ENCODE data around the gene MGAT3. TPM values are rescaled to one million over a fixed set of nuclear protein-coding genes. Genes with fewer than 3 reads are reported as not detected.

Gene MGAT3
- total and polyA plus RNA-seq, 2 of the 13 experiments (the other 11 are each of a cell fraction or from before 2014, with no cell fraction given) = 0.11 to 0.15 TPM

- BruUV-seq (replicated peaks) = no TSS peak
- H3K4me2 ChIP-seq (ENCODE audit: low read depth, low read length) = no peak overlapping the region
- no peak overlapping the region for H3K27ac ChIP-seq (ENCODE audit: extremely low read length, insufficient read depth, low read length)
- H3K4me1 ChIP-seq (ENCODE audit: insufficient read depth, low read length) = peaks cover 20% of the 10 kb centered on the region
- intact Hi-C loops (cut with micrococcal nuclease; ENCODE audit: unreplicated experiment) (no loop called here), in situ Hi-C loops (cut with HindIII; ENCODE audit: extremely low pct_ligation_motif_present, low pct_unique_long_range_greater_than_20kb) (no loop called here)
- 0 out of 2 replicates have a peak, but pooled peaks cover 3% of the 10 kb centered on the region for H4K20me1 ChIP-seq (ENCODE audit: insufficient read depth, low read length)
- TF ChIP-seq BRF2 (CRISPR knock-in tag; IDR thresholded peaks at IDR 0.05) = no peak
- TF ChIP-seq MYC (CRISPR knock-in tag; IDR thresholded peaks at IDR 0.05; ENCODE audit: borderline replicate concordance) = no peak
- no peak for TF ChIP-seq ZNF674 (CRISPR knock-in tag; IDR thresholded peaks at IDR 0.05; ENCODE audit: low read depth)
- TF ChIP-seq ZBTB20 (CRISPR knock-in tag; IDR thresholded peaks at IDR 0.05; ENCODE audit: borderline replicate concordance, low read depth) = no peak
- no peak for TF ChIP-seq CSRNP2 (CRISPR knock-in tag; conservative IDR thresholded peaks at IDR 0.05; ENCODE audit: low read depth)
- no peak for TF ChIP-seq NFKB2 (CRISPR knock-in tag; IDR thresholded peaks at IDR 0.05; ENCODE audit: borderline replicate concordance)
- TF ChIP-seq RFX5 (IDR thresholded peaks at IDR 0.05; ENCODE audit: low read depth, low read length) = no peak
- WGBS (ENCODE audit: low lambda C conversion rate) = 88% methylated on average over 27 of the region's 31 CpGs
- no peaks in the 10 kb centered on the region for H3K79me2 ChIP-seq (ENCODE audit: insufficient read depth, low read length)
- H3K36me3 ChIP-seq (replicated peaks in 1 of 2; ENCODE audit: control insufficient read depth in 1 of 2, insufficient read depth in 2 of 2, low read length in 2 of 2) = peaks cover 7 to 16% of the 10 kb centered on the region in 2 experiments
- H3K9ac ChIP-seq (ENCODE audit: insufficient read depth, low read depth, low read length) = no peak overlapping the region
- ATAC-seq (no peak), FAIRE-seq (no peak), DNase-seq (ENCODE audit: low spot score) (no peak)
- no peak overlapping the region for H3K4me3 ChIP-seq (replicated peaks in 1 of 3; ENCODE audit: insufficient read depth in 1 of 3, low read depth in 2 of 3, low read length in 3 of 3)
- CTCF ChIA-PET (ENCODE audit: low intra/inter-chr PET ratio, low total read pairs) = no interaction called here
- H3K9me3 ChIP-seq (ENCODE audit: low read length) = no peaks in the 10 kb centered on the region
- no peaks in the 10 kb centered on the region for H3K27me3 ChIP-seq (ENCODE audit: control insufficient read depth in 1 of 2, insufficient read depth in 2 of 2, low read length in 2 of 2)
- H2AFZ ChIP-seq (ENCODE audit: low read length) = no peak overlapping the region
- POLR2A ChIA-PET = no interaction called here
These were observed 23.2 kb upstream of the MGAT3 start for GRCh38 chr22:39433476-39434242.
